Thyroid gland (tissue), 4 donors: ENCODE data around the gene NRDC.

Source experiments
- CTCF ChIP-seq, 6 experiments: fragments of 200-600 bp in 3 of 6; fragments of 450-650 bp in 3 of 6; sonication (generic) in 3 of 6; IDR thresholded peaks; one replicate each; pipeline ENCODE4 v1.5.1; 2016 to 2019; ENCODE audit warnings: antibody characterized with exemption in 6 of 6, mild to moderate bottlenecking in 2 of 6, inconsistent platforms in 1 of 6, moderate library complexity in 1 of 6
- POLR2A ChIP-seq, 2 donors: fragments of 450-650 bp; IDR thresholded peaks; one replicate each; pipeline ENCODE4 v1.6.1; 2017; ENCODE audit warnings: antibody characterized with exemption in 2 of 2, mild to moderate bottlenecking in 2 of 2, moderate library complexity in 1 of 2

DNA sequence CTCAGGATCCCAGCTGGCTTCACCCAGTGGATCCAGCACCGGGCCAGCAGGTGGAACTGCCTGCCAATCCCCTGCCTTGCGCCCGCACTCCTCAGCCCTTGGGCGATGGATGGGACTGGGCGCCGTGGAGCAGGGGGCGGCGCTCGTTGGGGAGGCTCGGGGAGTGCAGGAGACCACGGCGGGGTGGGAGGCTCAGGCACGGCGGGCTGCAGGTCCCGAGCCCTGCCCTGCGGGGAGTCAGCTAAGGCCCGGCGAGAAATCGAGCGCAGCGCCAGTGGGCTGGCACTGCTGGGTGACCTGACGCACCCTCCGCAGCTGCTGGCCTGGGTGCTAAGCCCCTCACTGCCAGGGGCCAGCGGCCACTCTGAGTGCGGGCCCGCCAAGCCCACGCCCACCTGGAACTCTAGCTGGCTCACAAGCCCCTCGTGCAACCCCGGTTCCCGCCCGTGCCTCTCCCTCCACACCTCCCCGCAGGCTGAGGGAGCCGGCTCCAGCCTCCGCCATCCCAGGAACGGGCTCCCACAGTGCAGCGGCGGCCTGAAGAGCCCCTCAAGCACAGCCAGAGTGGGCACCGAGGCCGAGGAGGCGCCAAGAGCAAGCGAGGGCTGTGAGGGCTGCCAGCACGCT is 31.1 kb downstream of the NRDC start:
- TF ChIP-seq CTCF (IDR thresholded peaks at IDR 0.05) = no peak
- TF ChIP-seq POLR2A (IDR thresholded peaks at IDR 0.05) = no peak
